HG03469 (cell line): ENCODE results near the gene PCK2.

Source experiments
- ATAC-seq: cut with Tn5 transposase; IDR thresholded peaks from one replicate; pipeline ENCODE4 v1.9.1; 2021; ENCODE audit warnings: mild to moderate bottlenecking, moderate library complexity, moderate number of reproducible peaks; ENCODE audit not compliant: unreplicated experiment

PCK2 gene

DNA sequence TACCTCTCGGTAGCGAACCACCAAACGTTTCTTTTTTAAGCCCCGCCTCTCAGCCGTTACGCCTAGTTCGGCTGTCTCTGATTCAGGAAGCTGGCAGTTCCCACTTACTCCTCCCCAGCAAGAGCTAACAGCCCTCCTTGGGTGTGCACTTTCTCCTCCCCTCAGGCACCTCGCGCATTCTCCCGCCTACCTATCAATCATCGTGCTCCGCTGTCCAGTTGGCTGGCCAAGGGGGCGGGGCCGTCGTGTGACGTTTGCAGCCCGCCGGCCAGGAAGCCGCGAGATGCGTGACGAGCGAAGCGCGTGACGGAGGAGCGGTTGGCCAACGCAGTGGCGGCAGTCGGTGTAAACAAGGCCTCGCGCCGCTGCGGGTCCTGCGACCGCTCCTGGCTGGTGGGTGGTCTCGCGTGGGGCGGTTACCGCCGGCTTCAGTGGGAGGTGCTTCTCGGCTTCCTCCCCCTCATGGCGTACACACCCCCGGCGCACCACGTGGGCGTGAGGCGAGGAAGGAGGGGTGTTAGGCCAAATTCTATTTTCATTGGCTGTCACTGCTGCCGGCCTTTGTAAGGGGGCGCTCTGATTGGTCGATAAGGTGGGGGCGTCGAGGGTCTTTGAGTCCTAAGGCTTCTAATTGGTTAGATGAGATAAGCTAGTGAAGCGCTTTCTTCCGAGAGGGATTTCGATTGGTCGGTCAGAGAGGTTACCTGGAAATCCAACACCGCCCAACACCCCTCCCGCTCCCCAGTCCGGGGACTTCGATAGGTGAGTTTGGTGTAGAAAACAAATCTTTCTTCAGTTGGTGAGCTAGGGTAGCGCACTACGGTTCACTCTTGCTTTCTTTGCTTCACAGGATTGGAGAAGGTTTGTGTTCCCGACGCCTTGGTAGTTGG is 20.7 kb downstream of the PCK2 start, which contains the start of the genes DCAF11 and NRL:
TSS of gene DCAF11 (plus strand) at position 246 of the 890 bp plus-strand sequence. CDS start 818 bp downstream, outside the sequence.
TSS of gene NRL (minus strand) at position 418 of the 890 bp plus-strand sequence. CDS start 32,101 bp downstream, outside the sequence.
- peak; percentile 74 for ATAC-seq

DNA sequence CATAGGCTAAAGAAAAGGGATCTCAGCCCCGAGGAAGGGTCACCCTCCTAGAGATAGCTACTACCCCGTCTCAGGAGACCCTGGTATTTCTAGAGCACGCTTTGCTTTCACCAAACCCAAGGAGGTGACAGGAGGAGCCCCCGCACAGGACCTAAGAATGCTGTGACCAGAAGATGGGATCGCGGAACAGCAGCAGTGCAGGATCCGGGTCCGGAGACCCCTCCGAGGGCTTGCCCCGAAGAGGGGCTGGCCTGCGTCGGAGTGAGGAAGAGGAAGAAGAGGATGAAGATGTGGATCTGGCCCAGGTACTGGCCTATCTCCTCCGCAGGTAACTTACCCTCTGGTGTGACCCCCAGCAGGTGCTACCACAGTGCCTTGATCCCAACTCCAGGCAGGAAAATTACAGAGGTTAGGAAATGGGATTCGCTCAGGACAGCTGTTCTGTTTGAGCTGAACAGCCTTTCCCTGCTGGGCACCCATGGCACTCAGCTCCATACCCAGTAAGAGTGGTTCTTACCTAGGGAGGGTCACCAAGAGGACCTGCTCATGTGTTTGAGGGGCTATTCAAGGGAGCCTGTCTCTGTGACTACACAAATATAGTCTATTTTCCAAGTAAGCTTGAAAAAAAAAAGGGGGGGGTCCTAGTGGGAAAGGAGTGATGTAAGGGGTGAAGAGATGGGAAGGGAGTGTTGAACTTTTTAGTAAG is 21.5 kb downstream of the PCK2 start:
- no peak for ATAC-seq

GRCh38 chr14:24116128-24116814 is 22.2 kb downstream of the PCK2 start:
- no peak for ATAC-seq

DNA sequence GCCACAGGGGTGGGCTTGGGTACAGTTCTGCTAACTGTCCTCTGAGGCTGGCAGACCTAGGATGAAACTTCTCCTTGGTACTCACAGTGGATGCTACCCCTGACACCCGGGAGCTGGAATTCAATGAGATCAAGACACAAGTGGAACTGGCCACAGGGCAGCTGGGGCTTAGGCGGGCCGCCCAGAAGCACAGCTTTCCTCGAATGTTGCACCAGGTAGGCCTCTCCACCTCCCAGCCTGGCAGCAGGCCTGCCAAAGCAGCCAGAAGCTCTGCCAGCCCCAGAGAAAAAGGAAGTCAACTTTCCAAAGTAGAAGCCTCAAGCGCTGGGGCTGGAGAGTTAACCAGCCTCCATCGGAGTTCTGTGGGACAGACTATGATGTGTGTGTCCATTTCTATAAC is 23.1 kb downstream of the PCK2 start:
- no peak for ATAC-seq

DNA sequence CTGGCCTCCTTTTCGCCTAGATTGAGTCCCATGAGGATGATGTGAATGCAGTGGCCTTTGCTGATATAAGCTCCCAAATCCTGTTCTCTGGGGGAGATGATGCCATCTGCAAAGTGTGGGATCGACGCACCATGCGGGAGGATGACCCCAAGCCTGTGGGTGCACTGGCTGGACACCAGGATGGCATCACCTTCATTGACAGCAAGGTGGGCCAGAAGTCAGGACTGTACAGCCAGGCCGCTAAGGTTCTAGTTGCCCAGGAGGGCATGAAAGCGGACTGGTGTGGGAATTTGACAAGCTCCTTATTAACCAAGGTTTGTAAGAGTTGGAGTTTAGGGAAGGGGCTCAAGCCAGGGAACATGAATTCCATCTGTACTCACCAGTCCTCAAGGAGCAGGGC is 25.6 kb downstream of the PCK2 start:
- ATAC-seq = no peak

GRCh38 chr14:24121210-24121609 is 27.1 kb downstream of the PCK2 start:
- ATAC-seq = no peak

DNA sequence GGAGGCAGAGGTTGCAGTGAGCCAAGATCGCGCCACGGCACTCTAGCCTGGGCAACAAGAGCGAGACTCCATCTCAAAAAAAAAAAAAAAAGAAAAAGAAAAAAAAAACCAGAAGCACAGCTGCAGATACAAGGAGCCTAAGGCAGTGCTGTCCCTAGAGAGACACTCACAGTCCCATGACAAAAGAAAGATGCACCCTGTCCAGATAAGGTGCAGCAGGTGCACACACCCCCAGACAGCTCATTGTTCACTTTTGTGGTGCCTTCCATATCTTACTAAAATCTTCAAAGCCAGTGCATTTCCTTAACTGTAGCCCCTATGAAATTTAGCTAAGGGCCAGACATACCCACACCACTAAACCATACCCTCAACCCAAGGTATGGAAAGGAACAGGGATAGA is 28.3 kb downstream of the PCK2 start:
- ATAC-seq = no peak

DNA sequence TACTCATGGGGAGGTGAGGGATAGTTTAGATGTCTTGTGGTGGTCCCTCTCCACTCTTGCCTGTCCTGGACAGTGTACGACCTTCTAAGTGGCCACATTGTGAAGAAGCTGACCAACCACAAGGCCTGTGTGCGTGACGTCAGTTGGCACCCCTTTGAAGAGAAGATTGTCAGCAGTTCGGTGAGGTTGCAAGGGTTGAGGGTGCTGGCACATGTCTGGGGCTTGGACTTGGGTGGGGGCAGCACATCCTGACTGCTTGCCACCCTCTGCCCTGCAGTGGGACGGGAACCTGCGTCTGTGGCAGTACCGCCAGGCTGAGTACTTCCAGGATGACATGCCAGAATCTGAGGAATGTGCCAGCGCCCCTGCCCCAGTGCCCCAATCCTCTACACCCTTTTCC is 28.8 kb downstream of the PCK2 start:
- no peak for ATAC-seq

DNA sequence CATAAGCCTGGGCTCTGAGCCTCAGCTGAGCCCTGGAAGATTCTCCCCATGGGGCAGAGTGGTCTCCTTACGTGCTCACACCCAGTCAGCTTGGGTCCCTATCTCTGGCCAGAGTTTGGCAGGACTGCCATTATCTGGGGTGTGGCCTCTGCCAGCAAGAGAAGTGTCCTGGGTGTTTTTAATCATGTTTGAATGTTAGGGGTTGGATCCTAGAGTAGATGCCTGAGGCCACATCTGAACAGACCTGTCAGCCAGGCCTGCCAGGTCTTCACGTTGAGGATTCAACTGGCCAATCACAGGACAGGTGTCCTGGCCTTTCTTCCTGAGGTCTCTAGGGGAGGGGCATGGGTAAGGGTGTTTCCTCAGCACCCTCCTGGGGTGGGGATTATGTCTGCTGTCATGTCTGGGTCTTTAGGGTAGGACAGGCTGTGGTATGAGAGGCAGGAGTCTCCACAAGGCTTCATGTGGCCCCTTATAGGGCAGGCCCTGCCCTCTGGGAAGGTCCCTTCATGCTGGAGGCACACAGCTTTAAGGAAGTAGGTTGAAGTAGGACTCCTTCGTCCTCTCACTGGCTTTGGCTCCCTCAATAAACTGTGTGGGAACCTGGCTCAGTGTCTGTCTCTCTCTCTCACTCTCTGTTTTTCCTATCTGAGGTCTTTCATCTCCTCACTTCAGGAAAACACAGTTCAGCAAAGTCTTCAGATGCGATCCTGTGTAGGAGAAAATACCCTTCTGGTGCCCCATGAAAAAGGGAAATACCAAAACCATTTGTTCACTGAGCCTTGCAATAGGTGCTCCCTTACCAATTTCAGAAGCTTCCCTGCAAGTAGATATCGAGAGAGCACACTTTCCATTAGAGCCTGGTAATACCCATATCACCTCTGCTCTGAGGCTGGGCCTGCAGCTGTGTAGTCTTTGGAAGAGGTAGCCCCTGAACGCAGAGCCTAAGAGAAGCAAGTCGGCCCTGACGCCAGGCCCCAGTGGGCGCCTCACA is 29.6 kb downstream of the PCK2 start:
- ATAC-seq = peak; percentile 41

GRCh38 chr14:24126939-24127338 is 32.8 kb downstream of the PCK2 start:
- no peak for ATAC-seq

- no peak for ATAC-seq
Measured at GRCh38 chr14:24127673-24128072, 33.6 kb downstream of the PCK2 start.

DNA sequence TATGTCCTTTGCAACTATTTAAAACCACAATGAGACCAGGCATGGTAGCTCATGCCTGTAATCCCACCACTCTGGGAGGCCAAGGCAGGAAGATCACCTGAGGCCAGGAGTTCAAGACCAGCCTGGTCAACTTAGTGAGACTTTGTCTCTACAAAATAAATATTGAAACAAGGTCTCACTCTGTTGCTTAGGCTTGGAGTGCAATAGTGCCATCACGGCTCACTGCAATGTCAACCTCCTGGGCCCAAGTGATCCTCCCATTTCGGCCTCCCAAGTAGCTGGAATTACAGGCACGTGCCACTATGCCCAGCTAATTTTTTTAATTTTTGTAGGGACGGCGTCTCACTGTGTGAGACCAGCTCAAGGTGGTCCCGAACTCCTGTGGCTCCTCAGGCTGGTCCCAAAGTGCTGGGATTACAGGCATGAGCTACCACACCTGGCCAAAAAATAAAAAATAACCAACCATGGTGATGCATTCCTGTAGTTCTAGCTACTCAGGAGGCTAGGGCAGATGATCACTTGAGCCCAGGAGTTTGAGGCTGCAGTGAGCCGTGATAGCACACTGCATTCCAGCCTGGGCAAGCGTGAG is 35.4 kb downstream of the PCK2 start:
- ATAC-seq = no peak

- no peak for ATAC-seq
Measured at GRCh38 chr14:24130380-24130716, 36.2 kb downstream of the PCK2 start, which contains the start of gene FITM1. Gene FITM1 (plus strand): TSS chr14:24130659. CDS start chr14:24131564, 905 bp downstream.

- no peak for ATAC-seq
Measured at GRCh38 chr14:24130717-24131548, 36.8 kb downstream of the PCK2 start.

GRCh38 chr14:24131549-24131966 is 37.4 kb downstream of the PCK2 start:
- ATAC-seq = no peak

DNA sequence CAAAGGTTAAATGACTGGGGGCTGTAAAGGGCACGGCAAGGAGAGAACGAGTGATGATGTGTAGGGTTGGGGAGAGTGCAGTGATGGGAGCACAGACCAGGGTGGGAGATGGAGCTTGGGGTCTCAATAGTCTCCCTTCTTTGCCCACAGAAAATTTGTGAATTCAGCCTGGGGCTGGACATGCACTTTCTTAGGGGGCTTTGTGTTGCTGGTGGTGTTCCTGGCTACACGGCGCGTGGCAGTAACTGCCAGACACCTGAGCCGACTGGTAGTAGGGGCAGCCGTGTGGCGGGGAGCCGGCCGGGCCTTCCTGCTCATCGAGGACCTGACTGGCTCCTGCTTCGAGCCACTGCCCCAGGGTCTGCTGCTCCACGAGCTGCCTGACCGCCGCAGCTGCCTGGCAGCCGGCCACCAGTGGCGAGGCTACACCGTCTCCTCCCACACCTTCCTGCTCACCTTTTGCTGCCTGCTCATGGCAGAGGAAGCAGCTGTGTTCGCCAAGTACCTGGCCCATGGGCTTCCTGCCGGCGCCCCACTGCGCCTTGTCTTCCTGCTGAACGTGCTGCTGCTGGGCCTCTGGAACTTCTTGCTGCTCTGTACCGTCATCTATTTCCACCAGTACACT is 38.1 kb downstream of the PCK2 start:
- no peak for ATAC-seq

- ATAC-seq = no peak
Measured at GRCh38 chr14:24132976-24133375, 38.9 kb downstream of the PCK2 start.

DNA sequence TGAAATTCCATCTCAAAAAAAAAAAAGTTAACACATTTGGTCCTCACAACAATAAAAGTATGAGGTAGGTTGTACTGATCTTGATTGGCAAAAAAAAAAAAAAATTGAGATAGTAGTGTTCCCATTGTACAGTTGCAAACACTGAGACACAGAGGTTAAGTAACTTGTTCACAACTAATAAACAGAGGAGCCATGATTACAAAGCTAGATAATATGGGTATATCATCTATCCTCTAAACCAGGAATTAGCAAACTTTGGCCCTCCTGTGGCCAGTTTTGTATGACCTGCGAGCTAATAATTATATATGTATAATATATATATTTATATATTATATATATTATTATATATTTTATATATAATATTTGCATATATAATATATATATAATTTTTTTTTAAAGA is 39.6 kb downstream of the PCK2 start:
- ATAC-seq = no peak

DNA sequence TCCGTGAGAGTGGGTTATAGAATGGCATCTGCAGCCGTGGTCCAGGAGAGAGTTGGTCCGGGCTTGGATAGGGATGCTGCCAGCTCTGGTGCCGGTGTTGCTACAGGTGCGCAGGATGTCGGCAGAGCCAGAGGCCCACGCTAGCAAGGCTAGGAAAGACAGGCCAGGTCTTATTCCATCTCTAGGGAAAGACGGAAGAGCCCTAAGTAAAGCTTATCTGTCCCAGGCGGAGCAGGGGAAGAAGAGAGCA is 41.4 kb downstream of the PCK2 start:
- ATAC-seq = no peak
